GM12878 (cell line): ENCODE measurements around the gene RDH12.

Experiments
- ATF2 ChIP-seq: IDR thresholded peaks from 2 replicates; pipeline ENCODE4 v1.6.1; 2012; ENCODE audit warnings: low read length, inconsistent platforms
- CBX5 ChIP-seq: sonication (generic); IDR thresholded peaks from 2 replicates; pipeline ENCODE4 v1.6.1; 2016; ENCODE audit warnings: low read depth, moderate library complexity, mild to moderate bottlenecking, inconsistent platforms
- CTCF ChIP-seq, 3 experiments: IDR thresholded peaks in 2 of 3; conservative IDR thresholded peaks in 1 of 3; 2 replicates each; pipeline ENCODE4 v1.5.1; 2011; ENCODE audit warnings: low read depth in 3 of 3, low read length in 3 of 3, mild to moderate bottlenecking in 3 of 3, control low read depth in 2 of 3, moderate library complexity in 2 of 3, inconsistent platforms in 1 of 3, mixed read lengths in 1 of 3; ENCODE audit not compliant: control insufficient read depth in 2 of 3, insufficient read depth in 1 of 3; ENCODE audit errors: extremely low read depth in 1 of 3
- ELK1 ChIP-seq: IDR thresholded peaks from 2 replicates; pipeline ENCODE4 v1.6.1; 2012; ENCODE audit warnings: low read depth, low read length, improper control_type of control experiment
- EP300 ChIP-seq, 2 experiments: fragments of 150-350 bp in 1 of 2; IDR thresholded peaks; 2 replicates each; pipeline ENCODE4 v1.6.1; 2011 to 2012; ENCODE audit warnings: low read depth in 2 of 2, low read length in 2 of 2, borderline replicate concordance in 1 of 2, improper control_type of control experiment in 1 of 2, inconsistent platforms in 1 of 2; ENCODE audit not compliant: control insufficient read depth in 1 of 2
- FOS ChIP-seq: IDR thresholded peaks from 3 replicates; pipeline ENCODE4 v1.6.1; 2011; ENCODE audit warnings: borderline replicate concordance; ENCODE audit not compliant: insufficient read length; ENCODE audit errors: extremely low read depth
- KDM1A ChIP-seq: fragments of 200-600 bp; sonication (generic); IDR thresholded peaks from 2 replicates; pipeline ENCODE4 v1.6.1; 2016; ENCODE audit warnings: borderline replicate concordance
- PKNOX1 ChIP-seq: fragments of 450-650 bp; IDR thresholded peaks from 2 replicates; pipeline ENCODE4 v1.6.1; 2016; ENCODE audit warnings: mild to moderate bottlenecking
- POLR2AphosphoS5 ChIP-seq: IDR thresholded peaks from 2 replicates; pipeline ENCODE4 v1.6.1; 2011; ENCODE audit warnings: mild to moderate bottlenecking, low read length, inconsistent platforms
- SMC3 ChIP-seq: IDR thresholded peaks from 2 replicates; pipeline ENCODE4 v1.6.1; 2011; ENCODE audit warnings: low read length, improper control_type of control experiment, borderline replicate concordance
- SRF ChIP-seq, 2 experiments: IDR thresholded peaks; 2 replicates each; pipeline ENCODE4 v1.6.1; 2011; ENCODE audit warnings: low read depth in 2 of 2, low read length in 2 of 2, mild to moderate bottlenecking in 1 of 2, moderate library complexity in 1 of 2
- YBX1 ChIP-seq: fragments of 450-650 bp; IDR thresholded peaks from 2 replicates; pipeline ENCODE4 v1.6.1; 2016; ENCODE audit warnings: antibody characterized with exemption

DNA sequence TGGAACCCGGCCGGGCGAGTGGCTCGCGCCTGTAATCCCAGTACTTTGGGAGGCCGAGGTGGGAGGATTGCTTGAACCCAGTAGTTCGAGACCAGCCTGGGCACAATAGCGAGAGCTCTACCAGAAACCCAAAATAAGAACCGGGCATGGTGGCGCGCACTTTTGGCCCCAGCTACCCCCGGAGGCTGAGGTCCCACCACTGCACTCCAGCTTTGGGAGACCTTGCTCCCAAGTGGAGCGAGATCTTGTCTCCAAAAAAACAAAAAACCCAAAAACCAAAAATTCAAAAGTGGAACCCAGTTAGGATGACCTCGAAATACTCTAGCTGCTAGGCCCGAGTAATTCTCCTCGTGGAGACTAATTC lies 26.5 kb upstream of the RDH12 start:
- TF ChIP-seq POLR2AphosphoS5: no peak
- TF ChIP-seq ATF2: no peak
- no peak for TF ChIP-seq EP300 (IDR thresholded peaks at IDR 0.05; ENCODE audit: borderline replicate concordance in 1 of 2, control insufficient read depth in 1 of 2, low read depth in 2 of 2, low read length in 2 of 2)
- TF ChIP-seq CTCF (IDR thresholded peaks at IDR 0.05 in 2 of 3, conservative IDR thresholded peaks at IDR 0.05 in 1 of 3; ENCODE audit: control insufficient read depth in 2 of 3, extremely low read depth in 1 of 3, insufficient read depth in 1 of 3, low read depth in 3 of 3, low read length in 3 of 3): no peak
- no peak for TF ChIP-seq KDM1A
- TF ChIP-seq SRF (IDR thresholded peaks at IDR 0.05; ENCODE audit: low read depth in 2 of 2, low read length in 2 of 2): no peak
- TF ChIP-seq FOS: no peak
- TF ChIP-seq CBX5: no peak
- TF ChIP-seq SMC3: no peak
- no peak for TF ChIP-seq ELK1
- TF ChIP-seq PKNOX1: no peak
- TF ChIP-seq YBX1: no peak
